ENCODE data around the gene NPPC. TPM values are rescaled to one million over a fixed set of nuclear protein-coding genes. Genes with fewer than 3 reads are reported as not detected.

The NPPC gene
- total and polyA plus RNA-seq, 5 donors from 2014 or later: not detected

DNA sequence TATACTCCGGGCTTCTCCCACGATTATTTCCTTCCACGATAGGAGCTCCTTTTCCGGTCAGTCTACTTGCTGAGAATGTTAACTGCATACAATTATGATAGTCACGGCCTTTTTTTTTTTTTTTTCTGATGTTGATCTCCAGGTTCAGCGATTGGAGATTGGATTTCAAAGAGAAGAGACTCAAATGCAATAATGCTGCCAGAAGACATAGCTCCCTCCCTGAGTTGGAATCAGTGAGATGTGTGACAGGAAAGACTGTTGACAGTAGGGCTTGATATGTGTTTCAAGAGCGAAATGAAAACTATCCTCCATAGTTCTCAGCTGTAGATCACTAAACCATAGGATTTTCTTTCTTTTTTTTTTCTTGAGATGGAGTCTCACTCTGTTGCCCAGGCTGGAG is 47.0 kb downstream of the NPPC start:
- H3K36me3 Mint-ChIP-seq: no peaks in the 10 kb centered on the region
- ATAC-seq (ENCODE audit: low read depth in 2 of 2) (no peak), DNase-seq (no peak)
- H3K4me3 Mint-ChIP-seq: no peak overlapping the region
- Histone ChIP-seq H3K9me3 (ENCODE audit: control insufficient read depth in 2 of 2, low read length in 2 of 2) (no peaks in the 10 kb centered on the region), H3K4me1 (ENCODE audit: control insufficient read depth, insufficient read depth, low read length, poor library complexity, severe bottlenecking) (no peaks in the 10 kb centered on the region), H3K27ac (ENCODE audit: insufficient read depth, low read length, poor library complexity, severe bottlenecking) (no peak overlapping the region), H3K36me3 (ENCODE audit: control insufficient read depth, insufficient read depth, low read length) (no peaks in the 10 kb centered on the region), H3K27me3 (ENCODE audit: control insufficient read depth, insufficient read depth, low read length) (no peaks in the 10 kb centered on the region), H3K4me3 (ENCODE audit: low read depth, low read length) (no peak overlapping the region)
- H3K9me3 Mint-ChIP-seq: peaks cover 0 to 5% (median 0%) of the 10 kb centered on the region in 7 donors
- H3K27ac Mint-ChIP-seq: no peak overlapping the region
- H3K27me3 Mint-ChIP-seq: peaks cover 33% of the 10 kb centered on the region
- peaks cover 0 to 4% (median 0%) of the 10 kb centered on the region in 4 donors for H3K4me1 Mint-ChIP-seq

DNA sequence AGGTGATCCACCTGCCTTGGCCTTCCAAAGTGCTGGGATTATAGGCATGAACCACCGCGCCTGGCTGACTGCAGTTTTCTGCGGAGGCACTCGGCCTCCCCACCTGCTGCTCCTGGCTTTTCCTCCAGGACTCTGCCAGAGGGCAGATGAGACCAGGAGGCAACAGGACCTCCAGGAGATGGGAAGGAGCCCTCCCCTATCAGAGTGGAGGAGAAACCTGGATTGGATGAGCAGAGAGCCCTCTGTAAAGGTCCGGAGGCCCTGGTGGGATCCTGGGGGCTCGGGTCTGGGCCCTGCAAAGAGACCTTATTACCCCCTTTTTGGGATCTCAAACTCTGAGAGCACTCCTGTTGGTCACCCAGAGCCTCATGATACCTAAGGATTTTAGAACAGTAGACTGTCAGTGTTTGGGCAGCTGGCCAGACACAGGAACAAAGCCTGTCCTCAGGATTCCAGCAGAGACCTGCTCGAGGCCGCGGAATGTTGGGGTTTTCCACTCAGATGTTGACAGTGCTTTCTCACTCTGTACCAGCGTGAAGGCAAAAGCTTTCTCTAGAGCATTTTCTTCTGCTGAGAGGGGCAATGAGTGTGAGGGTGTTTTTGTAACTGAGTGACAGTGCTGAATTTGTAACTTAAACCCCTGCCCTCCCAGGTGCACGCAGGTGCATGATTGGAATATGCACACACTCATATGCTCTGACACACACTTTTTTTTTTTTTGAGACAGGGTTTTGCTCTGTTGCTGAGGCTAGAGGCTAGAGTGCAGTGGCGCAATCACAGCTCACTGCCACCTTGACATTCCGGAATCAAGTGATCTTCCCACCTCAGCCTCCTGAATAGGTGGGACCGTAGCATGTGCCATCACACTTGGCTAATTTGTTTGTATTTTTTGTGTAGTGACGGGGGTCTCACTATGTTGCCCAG is 48.4 kb downstream of the NPPC start:
- Mint-ChIP-seq H3K36me3 (no peaks in the 10 kb centered on the region), H3K9me3 (peaks cover 0 to 5% (median 0%) of the 10 kb centered on the region in 7 donors), H3K4me3 (no peak overlapping the region), H3K4me1 (peaks cover 0 to 4% (median 0%) of the 10 kb centered on the region in 4 donors), H3K27me3 (peaks cover 26% of the 10 kb centered on the region), H3K27ac (no peak overlapping the region)
- Histone ChIP-seq H3K4me3 (ENCODE audit: low read depth, low read length) (no peak overlapping the region), H3K27me3 (ENCODE audit: control insufficient read depth, insufficient read depth, low read length) (no peaks in the 10 kb centered on the region), H3K4me1 (ENCODE audit: control insufficient read depth, insufficient read depth, low read length, poor library complexity, severe bottlenecking) (no peaks in the 10 kb centered on the region), H3K9me3 (ENCODE audit: control insufficient read depth in 2 of 2, low read length in 2 of 2) (no peaks in the 10 kb centered on the region), H3K27ac (ENCODE audit: insufficient read depth, low read length, poor library complexity, severe bottlenecking) (no peak overlapping the region), H3K36me3 (ENCODE audit: control insufficient read depth, insufficient read depth, low read length) (no peaks in the 10 kb centered on the region)
- ATAC-seq (ENCODE audit: low read depth in 2 of 2) (no peak), DNase-seq (no peak)

DNA sequence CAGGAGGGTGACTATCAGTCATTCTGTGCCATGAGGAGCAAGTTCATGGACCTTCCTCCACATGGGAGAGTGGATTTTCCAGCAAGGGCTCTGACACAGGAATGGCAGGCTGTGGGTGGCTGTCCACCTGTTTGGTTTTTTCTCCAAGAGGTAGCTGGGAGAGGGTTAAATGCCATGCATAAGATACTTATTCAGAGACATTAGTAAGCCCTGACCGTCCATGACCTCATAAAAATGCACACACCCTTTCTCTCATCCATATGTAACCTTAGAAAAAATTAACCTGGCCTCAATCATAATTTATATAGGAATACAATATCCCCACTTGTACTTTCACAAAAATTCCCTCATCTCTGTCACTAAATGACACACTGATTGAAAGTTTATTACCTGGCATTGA is 51.3 kb downstream of the NPPC start:
- Histone ChIP-seq H3K27me3 (ENCODE audit: control insufficient read depth, insufficient read depth, low read length) (no peaks in the 10 kb centered on the region), H3K27ac (ENCODE audit: insufficient read depth, low read length, poor library complexity, severe bottlenecking) (no peak overlapping the region), H3K9me3 (ENCODE audit: control insufficient read depth in 2 of 2, low read length in 2 of 2) (no peaks in the 10 kb centered on the region), H3K4me1 (ENCODE audit: control insufficient read depth, insufficient read depth, low read length, poor library complexity, severe bottlenecking) (no peaks in the 10 kb centered on the region), H3K36me3 (ENCODE audit: control insufficient read depth, insufficient read depth, low read length) (no peaks in the 10 kb centered on the region), H3K4me3 (ENCODE audit: low read depth, low read length) (no peak overlapping the region)
- Mint-ChIP-seq H3K4me1 (no peaks in the 10 kb centered on the region), H3K27ac (no peak overlapping the region), H3K9me3 (peaks cover 0 to 3% (median 0%) of the 10 kb centered on the region in 7 donors), H3K36me3 (no peaks in the 10 kb centered on the region), H3K27me3 (peaks cover 9% of the 10 kb centered on the region), H3K4me3 (no peak overlapping the region)
- no peak for ATAC-seq (ENCODE audit: low read depth in 2 of 2)
- no peak for DNase-seq

Other genes starting within 250 kb of the NPPC start
- 1,458 TPM for gene PTMA, start 217.9 kb downstream of the NPPC start, total RNA-seq
- 1,000 to 10,000 TPM; 1,762 to 2,131 (median 2,045) TPM for gene PTMA, start 217.9 kb downstream of the NPPC start, polyA plus RNA-seq
- 25.7 TPM for gene PDE6D, start 145.1 kb downstream of the NPPC start, total RNA-seq
- gene PDE6D, start 145.1 kb downstream of the NPPC start, polyA plus RNA-seq: 10 to 100 TPM; 59.1 to 82.2 (median 60.5) TPM
- 48.8 TPM for gene COPS7B, start 140.0 kb downstream of the NPPC start, total RNA-seq
- gene COPS7B, start 140.0 kb downstream of the NPPC start, polyA plus RNA-seq: 10 to 100 TPM; 23.6 to 31.0 (median 27.5) TPM
- gene DIS3L2, start 35.3 kb upstream of the NPPC start, total RNA-seq: 76.9 TPM
- 10 to 100 TPM; 10.9 to 23.5 (median 17.2) TPM for gene DIS3L2, start 35.3 kb upstream of the NPPC start, polyA plus RNA-seq

All from CD4-positive, CD25-positive, alpha-beta regulatory T cell (primary cell).